Activated CD8-positive, alpha-beta T cell treated with anti-CD3 and anti-CD28 coated beads for 36 hours (primary cell): ENCODE data around the gene TSPAN12. TPM values are rescaled to one million over a fixed set of nuclear protein-coding genes. Genes with fewer than 3 reads are reported as not detected.
A peak's percentile ranks its signal among the peaks of the same experiment; 100 is the strongest.

ENCODE experiments used
- ATAC-seq: fragments of 200-7000 bp; cut with Tn5 transposase; one replicate; pipeline ENCODE4 v1.10.0; 2021; ENCODE audit warnings: mild to moderate bottlenecking, moderate library complexity
- CTCF ChIA-PET: fragments of 350-600 bp; sonication (Branson Sonifier 250); formaldehyde crosslinking; loops from one replicate; lab custom pipeline; 2021; ENCODE audit warnings: antibody characterized with exemption; lab: Charles Lee
- POLR2A ChIA-PET: fragments of 350-600 bp; sonication (Branson Sonifier 250); formaldehyde crosslinking; loops from one replicate; lab custom pipeline; 2021; ENCODE audit warnings: antibody characterized with exemption; lab: Charles Lee
- DNase-seq: peaks from one replicate; pipeline ENCODE4 v3.0.0-alpha.2; 2020
- H3K27ac Mint-ChIP-seq: one replicate; pipeline ENCODE4 v1.8.0; 2021; ENCODE audit warnings: mild to moderate bottlenecking, mixed read lengths
- H3K27me3 Mint-ChIP-seq: one replicate; pipeline ENCODE4 v1.8.0; 2021; ENCODE audit warnings: mixed read lengths
- H3K36me3 Mint-ChIP-seq: one replicate; pipeline ENCODE4 v1.8.0; 2021; ENCODE audit warnings: low read depth, mixed read lengths
- H3K4me1 Mint-ChIP-seq: one replicate; pipeline ENCODE4 v1.8.0; 2021; ENCODE audit warnings: low read depth, mixed read lengths
- H3K4me3 Mint-ChIP-seq: one replicate; pipeline ENCODE4 v1.8.0; 2021; ENCODE audit warnings: mild to moderate bottlenecking, moderate library complexity, mixed read lengths
- H3K9me3 Mint-ChIP-seq: one replicate; pipeline ENCODE4 v1.8.0; 2021; ENCODE audit warnings: mixed read lengths
- intact Hi-C: fragments of 100-400 bp; cut with micrococcal nuclease; formaldehyde crosslinking; loops from one replicate; pipeline ENCODE4 v1.10.0; 2022
- total RNA-seq, 2 experiments: library from RNA; stranded (reverse); gene quantifications; one replicate each; pipeline ENCODE4 v1.2.3, GENCODE V29; 2021
- TF ChIP-seq, protein P1 (sequence below): fragments of 200-600 bp; IDR thresholded peaks from one replicate; pipeline ENCODE4 v1.8.0; 2022; ENCODE audit warnings: antibody characterized with exemption, mild to moderate bottlenecking

Gene TSPAN12
- total RNA-seq, 2 experiments from 2014 or later = not detected

DNA sequence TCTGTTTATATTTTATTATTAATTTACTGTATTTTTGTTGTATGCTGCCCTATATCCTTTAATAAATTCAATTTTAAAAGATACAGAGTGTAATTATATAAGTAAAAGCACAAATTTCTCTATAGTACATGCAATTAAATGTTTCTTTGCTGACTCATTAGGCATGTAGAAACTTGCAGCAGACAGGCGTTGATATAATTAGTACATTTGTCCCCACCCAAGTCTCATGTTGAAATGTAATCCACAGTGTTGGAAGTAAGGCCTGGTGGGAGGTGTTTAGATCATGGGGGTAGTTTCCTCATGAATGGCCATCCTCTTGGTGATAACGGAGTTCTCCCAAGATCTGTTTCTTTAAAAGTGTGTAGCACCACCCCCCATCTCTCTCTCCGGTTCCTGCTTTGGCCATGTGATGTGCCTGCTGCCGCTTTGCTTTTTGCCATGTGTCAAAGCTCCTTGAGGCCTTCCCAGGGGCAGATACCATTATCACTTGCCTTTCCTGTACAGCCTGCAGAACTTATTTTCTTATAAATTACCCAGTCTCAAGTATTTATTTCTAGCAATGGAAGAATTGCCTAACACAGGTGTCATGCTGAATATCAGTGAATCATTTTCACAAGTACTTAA is 63.7 kb downstream of the TSPAN12 start:
- H3K27me3 Mint-ChIP-seq = peaks cover 5% of the 10 kb centered on the region
- no peak overlapping the region for H3K4me3 Mint-ChIP-seq
- ChIA-PET POLR2A (no interaction called here), CTCF (interaction anchor here (3.5 kb wide), 1 partner anchor 12 kb away, joined by 21 read pairs; no protein-coding TSS in a partner anchor)
- intact Hi-C loops = loop anchor here (5.0 kb wide), 1 partner anchor 148 kb away; no protein-coding TSS in a partner anchor
- no peak overlapping the region for H3K27ac Mint-ChIP-seq
- no peaks in the 10 kb centered on the region for H3K36me3 Mint-ChIP-seq
- no peak for DNase-seq
- TF ChIP-seq, protein P1, sequence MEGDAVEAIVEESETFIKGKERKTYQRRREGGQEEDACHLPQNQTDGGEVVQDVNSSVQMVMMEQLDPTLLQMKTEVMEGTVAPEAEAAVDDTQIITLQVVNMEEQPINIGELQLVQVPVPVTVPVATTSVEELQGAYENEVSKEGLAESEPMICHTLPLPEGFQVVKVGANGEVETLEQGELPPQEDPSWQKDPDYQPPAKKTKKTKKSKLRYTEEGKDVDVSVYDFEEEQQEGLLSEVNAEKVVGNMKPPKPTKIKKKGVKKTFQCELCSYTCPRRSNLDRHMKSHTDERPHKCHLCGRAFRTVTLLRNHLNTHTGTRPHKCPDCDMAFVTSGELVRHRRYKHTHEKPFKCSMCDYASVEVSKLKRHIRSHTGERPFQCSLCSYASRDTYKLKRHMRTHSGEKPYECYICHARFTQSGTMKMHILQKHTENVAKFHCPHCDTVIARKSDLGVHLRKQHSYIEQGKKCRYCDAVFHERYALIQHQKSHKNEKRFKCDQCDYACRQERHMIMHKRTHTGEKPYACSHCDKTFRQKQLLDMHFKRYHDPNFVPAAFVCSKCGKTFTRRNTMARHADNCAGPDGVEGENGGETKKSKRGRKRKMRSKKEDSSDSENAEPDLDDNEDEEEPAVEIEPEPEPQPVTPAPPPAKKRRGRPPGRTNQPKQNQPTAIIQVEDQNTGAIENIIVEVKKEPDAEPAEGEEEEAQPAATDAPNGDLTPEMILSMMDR = no peak
- no peaks in the 10 kb centered on the region for H3K9me3 Mint-ChIP-seq
- no peaks in the 10 kb centered on the region for H3K4me1 Mint-ChIP-seq
- no peak for ATAC-seq

DNA sequence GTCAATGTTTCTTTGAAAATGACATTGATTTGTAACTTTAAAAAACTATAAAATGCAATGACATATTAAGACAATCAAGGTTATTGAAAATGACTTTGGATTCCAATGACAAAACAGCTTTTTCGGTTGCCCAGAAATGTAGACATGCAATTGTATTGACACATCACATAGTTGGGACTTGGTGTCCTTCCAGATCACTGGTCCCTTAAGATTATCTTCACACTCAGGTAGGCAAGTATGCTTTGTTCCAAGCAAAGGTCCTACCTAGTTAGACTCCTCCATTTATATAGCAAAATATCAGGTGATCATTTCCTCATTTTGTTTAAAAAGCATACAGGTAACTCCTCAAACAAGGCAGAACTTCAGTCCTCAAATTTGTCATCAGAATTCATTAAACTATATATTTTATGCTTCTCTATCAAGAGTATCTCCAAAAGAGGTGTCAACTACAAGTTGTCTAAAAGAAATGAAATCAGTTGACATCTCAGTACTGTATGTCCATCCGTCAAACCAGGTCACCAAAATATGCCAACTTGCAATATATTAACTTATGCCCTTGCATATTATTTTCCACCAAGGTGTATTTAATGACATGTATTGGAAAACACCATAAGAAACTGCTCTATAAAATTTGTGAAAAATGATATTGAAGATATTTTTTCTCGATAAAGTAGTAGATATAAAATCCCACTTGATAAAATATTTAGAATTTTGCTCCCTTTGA is 64.6 kb downstream of the TSPAN12 start:
- POLR2A ChIA-PET = interaction anchor here (1.0 kb wide), 1 partner anchor 9 kb away, joined by 3 read pairs; no protein-coding TSS in a partner anchor

DNA sequence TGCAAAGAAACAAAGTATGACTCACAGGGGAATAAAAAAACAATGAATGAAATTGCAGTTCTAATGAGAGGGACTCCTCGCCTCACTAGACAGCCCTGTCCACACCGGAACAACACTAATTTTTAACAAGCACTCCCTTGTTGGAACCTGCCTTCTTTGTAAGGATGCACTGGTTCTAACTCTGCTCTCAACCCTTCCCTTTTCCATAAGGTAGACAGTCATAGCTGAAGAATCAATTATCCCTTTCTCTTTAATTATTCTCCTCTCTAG is 65.1 kb downstream of the TSPAN12 start:
- no peak for DNase-seq
- POLR2A ChIA-PET = interaction anchor here (1.0 kb wide), 1 partner anchor 8 kb away, joined by 3 read pairs; no protein-coding TSS in a partner anchor
- TF ChIP-seq, protein P1 = no peak

More for the DNA sequence above, 64.6 kb downstream of the TSPAN12 start:
- ATAC-seq = no peak
- CTCF ChIA-PET = interaction anchor here (1.4 to 2.7 kb wide), 8 partner anchors 10 to 315 kb away, joined by 3 to 29 read pairs (median 10); no protein-coding TSS in a partner anchor
- no peak overlapping the region for H3K4me3 Mint-ChIP-seq
- TF ChIP-seq, protein P1 = no peak
- no peak overlapping the region for H3K27ac Mint-ChIP-seq
- no peaks in the 10 kb centered on the region for H3K9me3 Mint-ChIP-seq
- intact Hi-C loops = loop anchor here (5.0 kb wide), 1 partner anchor 149 kb away; no protein-coding TSS in a partner anchor
- no peak for DNase-seq
- H3K36me3 Mint-ChIP-seq = no peaks in the 10 kb centered on the region
- H3K27me3 Mint-ChIP-seq = peaks cover 5% of the 10 kb centered on the region
- no peaks in the 10 kb centered on the region for H3K4me1 Mint-ChIP-seq

DNA sequence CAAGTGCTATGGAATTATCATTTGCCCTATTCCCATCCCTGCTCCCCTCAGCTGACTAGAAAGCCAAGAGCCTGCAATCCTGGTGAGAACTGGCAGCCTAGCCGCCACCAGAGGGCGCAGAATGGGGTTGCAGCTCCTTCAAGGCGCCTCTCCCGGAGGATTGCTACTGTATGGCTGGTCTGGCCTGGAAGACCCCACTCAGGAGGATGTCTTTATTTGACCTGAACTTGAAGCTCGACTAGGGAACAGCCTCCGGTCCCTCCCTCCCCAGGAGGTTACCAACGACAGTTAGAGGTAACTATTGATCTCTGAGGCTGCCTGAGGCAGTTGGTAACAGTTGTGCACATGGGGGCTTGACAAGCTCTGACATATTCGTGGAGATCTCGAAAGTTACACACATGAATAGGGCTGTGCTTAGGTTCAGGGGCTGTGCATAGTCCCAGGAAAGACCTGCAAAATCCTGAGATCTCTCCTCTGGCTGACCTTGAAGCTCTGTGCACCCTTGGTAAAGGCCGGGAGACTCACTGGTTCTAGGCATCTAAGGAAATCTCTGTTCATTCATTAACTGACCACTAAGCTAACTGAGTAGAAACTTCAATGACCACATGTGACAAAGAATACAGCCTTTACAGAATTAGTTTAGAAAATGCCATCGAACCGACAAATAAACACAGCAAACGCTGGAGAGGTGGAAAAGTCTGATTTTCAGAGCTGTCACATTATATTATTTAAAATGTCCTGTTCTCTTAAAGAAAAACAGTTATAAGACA is 65.7 kb downstream of the TSPAN12 start:
- no peaks in the 10 kb centered on the region for H3K9me3 Mint-ChIP-seq
- DNase-seq = peak; percentile 72
- ATAC-seq = peak; percentile 71
- TF ChIP-seq, protein P1 = peak; percentile 89
- no peak overlapping the region for H3K27ac Mint-ChIP-seq
- no peak overlapping the region for H3K4me3 Mint-ChIP-seq
- no peaks in the 10 kb centered on the region for H3K36me3 Mint-ChIP-seq
- H3K27me3 Mint-ChIP-seq = peaks cover 5% of the 10 kb centered on the region
- ChIA-PET POLR2A (interaction anchor here (1.0 kb wide), 1 partner anchor 8 kb away, joined by 3 read pairs; no protein-coding TSS in a partner anchor), CTCF (interaction anchor here (0.6 to 2.7 kb wide), 32 partner anchors 8 to 316 kb away, joined by 3 to 29 read pairs (median 4); partner anchors contain the start of gene TSPAN12)
- H3K4me1 Mint-ChIP-seq = no peaks in the 10 kb centered on the region
- intact Hi-C loops = loop anchor here (5.0 kb wide), 1 partner anchor 150 kb away; no protein-coding TSS in a partner anchor

More for the DNA sequence above, 65.1 kb downstream of the TSPAN12 start:
- no peak overlapping the region for H3K4me3 Mint-ChIP-seq
- no peak overlapping the region for H3K27ac Mint-ChIP-seq
- CTCF ChIA-PET = interaction anchor here (0.8 to 2.7 kb wide), 17 partner anchors 10 to 315 kb away, joined by 3 to 29 read pairs (median 5); partner anchors contain the start of gene TSPAN12
- ATAC-seq = no peak
- H3K4me1 Mint-ChIP-seq = no peaks in the 10 kb centered on the region
- H3K27me3 Mint-ChIP-seq = peaks cover 5% of the 10 kb centered on the region
- H3K36me3 Mint-ChIP-seq = no peaks in the 10 kb centered on the region
- no peaks in the 10 kb centered on the region for H3K9me3 Mint-ChIP-seq
- intact Hi-C loops = loop anchor here (5.0 kb wide), 1 partner anchor 150 kb away; no protein-coding TSS in a partner anchor
